Muscle of leg (tissue), 11 donors: Measurements from ENCODE around the gene AKAP17A. TPM values are rescaled to one million over a fixed set of nuclear protein-coding genes. Genes with fewer than 3 reads are reported as not detected.

Experiments used
- DNase-seq: peaks from one replicate; pipeline ENCODE4 v3.0.0; 2013
- H3K27ac ChIP-seq: one replicate; pipeline ENCODE4 v1.5.1; 2013; ENCODE audit warnings: mild to moderate bottlenecking, low read length, control low read depth
- H3K27me3 ChIP-seq: one replicate; pipeline ENCODE4 v1.6.1; 2013; ENCODE audit warnings: low read length; ENCODE audit not compliant: control insufficient read depth, insufficient read depth
- H3K36me3 ChIP-seq: one replicate; pipeline ENCODE4 v1.6.1; 2013; ENCODE audit warnings: low read length; ENCODE audit not compliant: control insufficient read depth, insufficient read depth
- H3K4me1 ChIP-seq: one replicate; pipeline ENCODE4 v1.6.1; 2013; ENCODE audit warnings: low read length; ENCODE audit not compliant: control insufficient read depth, insufficient read depth
- H3K4me3 ChIP-seq: one replicate; pipeline ENCODE4 v1.5.1; 2013; ENCODE audit warnings: low read length, control low read depth
- H3K9me3 ChIP-seq: replicated peaks from 2 replicates; pipeline ENCODE4 v1.6.1; 2013; ENCODE audit warnings: low read depth, low read length; ENCODE audit not compliant: control insufficient read depth
- WGBS: methylation state at CpG from one replicate; pipeline ENCODE4 v1.1.5; 2013; ENCODE audit warnings: missing lambda C conversion rate; ENCODE audit not compliant: insufficient coverage; 5-methylcytosine and 5-hydroxymethylcytosine counted together
- polyA plus RNA-seq, 8 donors: library from polyadenylated mRNA; unstranded; fragments of 120-200 nt; gene quantifications; one replicate each; pipeline versions ENCODE4 v1.2.1 to v1.2.3, GENCODE V29; 2013; ENCODE audit warnings: inconsistent platforms in 1 of 8, low replicate concordance in 1 of 8; ENCODE audit not compliant: insufficient read length in 8 of 8, insufficient read depth in 1 of 8
- total RNA-seq: library from RNA; stranded (reverse); fragments of 120-200 nt; gene quantifications from one replicate; pipeline ENCODE4 v1.2.4, GENCODE V29; 2013

AKAP17A gene
- total and polyA plus RNA-seq, 9 donors: 19.9 to 36.8 (median 33.9) TPM

DNA sequence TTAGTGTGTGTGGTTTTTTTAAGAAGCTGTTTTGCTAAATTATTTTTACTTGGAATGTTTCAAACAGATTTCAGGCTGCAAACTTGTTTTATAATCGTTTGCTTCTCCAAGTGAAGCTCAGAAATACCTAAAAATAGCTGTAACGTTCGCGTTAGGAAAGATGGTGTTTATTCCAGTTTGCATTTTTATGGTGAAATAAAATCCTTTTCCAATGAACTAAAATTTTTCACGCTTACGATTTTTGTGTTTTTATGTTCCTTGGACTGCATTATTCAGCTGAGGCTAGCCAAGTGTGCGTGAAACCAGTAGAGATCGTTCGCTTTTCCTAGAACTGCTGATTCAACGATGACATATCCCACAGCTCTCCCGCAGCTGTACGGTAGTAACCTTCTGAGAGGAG lies 10.9 kb downstream of the AKAP17A start:
- Histone ChIP-seq H3K27ac (no peak overlapping the region), H3K27me3 (no peaks in the 10 kb centered on the region), H3K9me3 (no peaks in the 10 kb centered on the region), H3K36me3 (peaks cover 61% of the 10 kb centered on the region), H3K4me1 (no peaks in the 10 kb centered on the region), H3K4me3 (no peak overlapping the region)
- DNase-seq: no peak
- WGBS: 89% methylated on average over 5 of the region's 12 CpGs

DNA sequence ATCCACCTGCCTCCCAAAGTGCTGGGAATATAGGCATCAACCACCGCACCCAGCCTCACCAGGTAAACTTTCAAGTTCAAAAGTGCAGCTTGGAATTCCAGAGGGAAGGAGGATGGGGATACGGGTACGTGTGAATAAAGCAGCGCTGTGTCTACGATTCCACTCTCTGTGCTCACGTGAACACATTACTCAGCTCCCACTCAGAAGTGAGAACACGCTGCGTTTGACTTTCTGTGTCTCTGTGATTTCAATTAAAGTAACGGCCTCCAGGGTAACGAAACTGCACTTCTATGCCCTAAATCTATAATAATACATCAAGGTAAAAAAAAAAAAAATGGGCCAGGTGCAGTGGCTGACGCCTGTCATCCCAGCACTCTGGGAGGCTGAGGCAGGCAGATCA lies 15.1 kb downstream of the AKAP17A start:
- 83% methylated on average over 2 of the region's 11 CpGs for WGBS
- Histone ChIP-seq H3K4me3 (no peak overlapping the region), H3K9me3 (no peaks in the 10 kb centered on the region), H3K4me1 (no peaks in the 10 kb centered on the region), H3K36me3 (peaks cover 20% of the 10 kb centered on the region), H3K27me3 (no peaks in the 10 kb centered on the region), H3K27ac (no peak overlapping the region)
- no peak for DNase-seq

DNA sequence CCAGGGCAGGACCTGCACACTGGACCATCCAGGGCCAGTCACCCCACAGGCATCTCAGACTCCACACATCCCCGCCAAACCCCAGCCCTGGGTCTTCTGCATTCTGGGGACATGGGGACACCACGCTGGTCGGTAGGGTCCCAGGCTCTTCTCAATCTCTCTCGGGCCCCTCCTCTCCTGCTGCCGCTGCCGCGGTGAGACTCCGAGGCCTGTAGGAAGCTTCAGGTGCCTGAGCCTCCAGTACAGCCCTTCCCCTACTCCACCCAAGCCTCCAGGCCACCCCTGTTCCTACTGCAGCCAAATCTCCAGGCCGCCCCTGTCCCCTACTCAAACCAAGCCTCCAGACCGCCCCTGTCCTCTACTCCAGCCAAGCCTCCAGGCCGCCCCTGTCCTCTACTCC lies 17.9 kb downstream of the AKAP17A start:
- no peak overlapping the region for H3K27ac ChIP-seq
- H3K4me1 ChIP-seq: no peaks in the 10 kb centered on the region
- no peaks in the 10 kb centered on the region for H3K9me3 ChIP-seq
- H3K36me3 ChIP-seq: no peaks in the 10 kb centered on the region
- 68% methylated on average over 10 of the region's 11 CpGs for WGBS
- no peak overlapping the region for H3K4me3 ChIP-seq
- DNase-seq: no peak
- no peaks in the 10 kb centered on the region for H3K27me3 ChIP-seq

DNA sequence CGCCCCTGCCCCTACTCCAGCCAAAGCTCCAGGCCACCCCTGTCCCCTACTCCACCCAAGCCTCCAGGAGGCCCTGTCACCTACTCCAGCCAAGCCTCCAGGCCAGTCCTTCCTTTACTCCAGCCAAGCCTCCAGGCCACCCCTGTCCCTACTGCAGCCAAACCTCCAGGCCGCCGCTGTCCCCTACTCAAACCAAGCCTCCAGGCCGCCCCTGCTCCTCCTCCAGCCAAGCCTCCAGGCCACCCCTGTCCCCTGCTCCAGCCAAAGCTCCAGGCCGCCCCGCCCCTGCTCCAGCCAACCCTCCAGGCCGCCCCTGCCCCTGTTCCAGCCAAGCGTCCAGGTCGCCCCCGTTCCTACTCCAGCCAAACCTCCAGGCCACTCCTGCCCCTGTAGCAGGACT lies 18.4 kb downstream of the AKAP17A start:
- Histone ChIP-seq H3K9me3 (no peaks in the 10 kb centered on the region), H3K27me3 (no peaks in the 10 kb centered on the region), H3K36me3 (no peaks in the 10 kb centered on the region), H3K27ac (no peak overlapping the region), H3K4me3 (no peak overlapping the region), H3K4me1 (no peaks in the 10 kb centered on the region)
- DNase-seq: peak; percentile 62
- WGBS: 52% methylated on average over 4 of the region's 10 CpGs

DNA sequence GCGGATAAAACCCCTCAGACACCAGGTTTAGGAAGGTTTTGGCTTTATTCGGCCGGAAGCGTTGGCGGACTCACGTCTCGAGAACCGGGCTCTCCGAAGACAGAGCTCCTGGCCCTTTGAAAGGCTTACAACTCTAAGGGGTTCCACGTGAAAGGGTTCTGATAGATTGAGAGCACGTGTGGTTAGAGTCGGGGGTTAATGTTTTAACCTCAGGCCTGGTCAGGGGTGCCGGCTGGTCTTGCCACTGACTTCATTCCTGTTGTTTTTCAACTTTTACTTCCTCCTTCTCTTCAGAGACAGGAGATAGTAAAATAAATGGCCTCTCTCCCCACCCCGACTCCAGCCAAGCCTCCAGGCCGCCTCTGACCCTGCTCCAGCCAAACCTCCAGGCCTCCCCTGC lies 18.8 kb downstream of the AKAP17A start:
- no peaks in the 10 kb centered on the region for H3K4me1 ChIP-seq
- H3K27ac ChIP-seq: no peak overlapping the region
- H3K4me3 ChIP-seq: no peak overlapping the region
- DNase-seq: no peak
- WGBS: 71% methylated on average over 12 of the region's 15 CpGs
- H3K36me3 ChIP-seq: no peaks in the 10 kb centered on the region
- H3K27me3 ChIP-seq: no peaks in the 10 kb centered on the region
- H3K9me3 ChIP-seq: no peaks in the 10 kb centered on the region

DNA sequence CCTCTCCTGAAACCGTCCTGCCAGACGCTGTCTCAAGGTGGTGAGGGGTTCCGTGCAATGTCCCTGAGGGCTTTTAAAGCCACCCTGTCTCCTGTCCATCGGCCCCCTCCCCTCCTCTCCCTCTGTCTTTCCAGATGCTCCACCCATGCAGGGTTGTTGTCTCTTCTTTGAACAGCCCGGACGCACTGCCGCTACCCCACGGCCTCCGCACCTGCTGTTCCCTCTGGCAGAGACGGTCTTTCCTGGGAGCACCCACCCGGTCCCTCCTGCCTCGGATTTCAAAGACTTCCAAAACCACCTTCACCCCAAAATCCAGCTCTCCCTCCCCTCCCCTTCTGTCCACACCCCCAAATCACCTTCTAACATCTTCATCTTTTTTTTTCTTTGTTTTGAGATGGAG lies 19.3 kb downstream of the AKAP17A start:
- Histone ChIP-seq H3K4me3 (no peak overlapping the region), H3K27ac (no peak overlapping the region), H3K9me3 (no peaks in the 10 kb centered on the region), H3K36me3 (no peaks in the 10 kb centered on the region), H3K4me1 (no peaks in the 10 kb centered on the region), H3K27me3 (no peaks in the 10 kb centered on the region)
- DNase-seq: no peak
- WGBS: 77% methylated on average over 11 of the region's 12 CpGs

DNA sequence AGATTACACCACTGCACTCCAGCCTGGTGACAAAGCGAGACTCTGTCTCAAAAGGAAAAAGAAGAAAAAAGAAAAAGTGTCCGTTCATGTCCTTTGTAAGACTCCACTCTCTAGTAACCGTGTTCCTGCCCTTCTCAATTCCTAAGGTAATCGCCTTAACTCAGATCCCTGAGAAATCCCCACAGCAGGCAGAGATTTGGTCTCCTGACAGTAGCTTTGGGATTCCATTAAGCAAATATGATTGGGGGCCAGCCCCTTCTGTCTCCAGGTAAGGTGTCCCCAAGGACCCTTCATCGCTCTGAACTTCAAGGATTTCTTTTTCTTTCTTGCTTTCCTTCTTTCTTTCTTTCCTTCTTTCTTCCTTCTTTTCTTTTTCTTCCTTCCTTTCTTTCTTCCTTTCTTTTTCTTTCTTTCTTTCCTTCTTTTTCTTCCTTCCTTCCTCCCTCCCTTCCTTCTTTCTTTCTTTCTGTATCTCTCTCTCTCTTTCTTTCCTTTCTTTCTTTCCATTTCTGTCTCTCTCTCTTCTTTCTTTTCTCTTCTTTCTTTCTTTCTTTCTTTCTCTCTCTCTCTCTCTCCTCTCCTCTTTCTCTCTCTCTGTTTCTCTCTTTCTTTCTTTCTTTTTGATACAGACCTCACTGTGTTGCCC lies 21.4 kb downstream of the AKAP17A start:
- Histone ChIP-seq H3K27me3 (no peaks in the 10 kb centered on the region), H3K36me3 (no peaks in the 10 kb centered on the region), H3K9me3 (no peaks in the 10 kb centered on the region), H3K4me1 (no peaks in the 10 kb centered on the region), H3K27ac (no peak overlapping the region), H3K4me3 (no peak overlapping the region)
- DNase-seq: no peak
- WGBS: 68% methylated on average over 3 of the region's 5 CpGs

DNA sequence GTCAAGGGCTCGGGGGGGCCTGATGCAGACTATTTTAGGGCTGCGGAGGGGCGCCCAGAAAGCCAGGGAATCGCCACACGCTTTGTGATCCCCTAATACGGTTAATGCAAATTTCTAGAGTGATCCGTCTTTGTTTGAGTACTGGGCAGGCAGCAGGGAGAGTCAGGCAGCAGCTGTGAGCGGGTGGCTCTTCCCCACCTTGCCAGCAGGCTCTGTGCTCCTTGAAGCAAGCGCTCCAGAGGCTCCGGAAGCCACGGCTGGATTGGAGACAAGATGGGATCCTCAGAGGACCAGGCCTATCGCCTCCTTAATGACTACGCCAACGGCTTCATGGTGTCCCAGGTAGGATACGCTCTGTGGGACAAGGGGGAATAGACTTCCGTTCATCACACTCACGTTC lies 23.5 kb downstream of the AKAP17A start, which contains the start of gene ASMT:
ASMT (plus strand) TSS at position 133 of the 400 bp plus-strand sequence; CDS start at position 274, 141 bp downstream.
- no peak for DNase-seq
- no peaks in the 10 kb centered on the region for H3K4me1 ChIP-seq
- H3K27ac ChIP-seq: no peak within 1 kb of the TSS
- 74% methylated on average over 17 of the region's 17 CpGs for WGBS
- H3K27me3 ChIP-seq: no peaks in the 10 kb centered on the region
- H3K4me3 ChIP-seq: no peak within 1 kb of the TSS
- no peaks in the 10 kb centered on the region for H3K36me3 ChIP-seq
- H3K9me3 ChIP-seq: no peaks in the 10 kb centered on the region

DNA sequence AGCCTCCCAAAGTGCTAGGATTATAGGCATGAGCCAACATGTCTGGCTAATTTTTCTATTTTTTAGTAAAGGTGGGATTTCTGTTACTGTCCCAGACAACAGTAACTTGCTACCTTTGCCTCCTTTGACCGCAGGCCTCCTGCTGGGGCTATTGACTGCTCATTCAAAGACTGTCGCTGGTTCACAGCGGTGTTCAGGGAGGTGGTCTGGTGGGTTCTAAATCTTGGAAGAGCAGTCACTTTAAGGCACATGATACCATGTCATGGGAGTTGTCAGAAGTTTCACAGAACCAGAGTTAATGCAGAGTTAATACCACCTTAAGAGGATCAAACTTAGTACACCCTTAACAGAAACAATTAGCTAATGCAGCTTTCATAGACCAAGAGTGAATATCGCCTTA lies 27.3 kb downstream of the AKAP17A start:
- WGBS: no CpG with 5 or more reads among the region's 4 CpGs
- no peak for DNase-seq
- H3K27me3 ChIP-seq: no peaks in the 10 kb centered on the region
- no peaks in the 10 kb centered on the region for H3K36me3 ChIP-seq
- no peak overlapping the region for H3K27ac ChIP-seq
- no peaks in the 10 kb centered on the region for H3K4me1 ChIP-seq
- H3K9me3 ChIP-seq: no peaks in the 10 kb centered on the region
- H3K4me3 ChIP-seq: no peak overlapping the region

DNA sequence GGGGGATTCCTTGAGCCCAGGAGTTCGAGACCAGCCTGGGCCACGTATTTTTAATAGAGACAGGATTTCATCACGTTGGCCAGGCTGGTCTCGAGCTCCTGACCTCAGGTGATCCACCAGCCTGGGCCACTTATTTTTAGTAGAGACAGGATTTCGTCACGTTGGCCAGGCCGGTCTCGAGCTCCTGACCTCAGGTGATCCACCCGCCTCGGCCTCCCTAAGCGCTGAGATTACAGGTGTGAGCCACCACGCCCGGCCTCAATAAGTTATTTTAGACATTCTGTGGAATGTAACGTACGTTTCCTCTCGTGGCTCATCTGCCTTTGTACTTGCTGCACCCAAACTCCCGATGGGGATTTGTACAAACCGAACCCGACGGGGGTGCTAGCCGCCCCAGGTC lies 32.3 kb downstream of the AKAP17A start:
- no peak overlapping the region for H3K4me3 ChIP-seq
- H3K27ac ChIP-seq: no peak overlapping the region
- 82% methylated on average over 10 of the region's 21 CpGs for WGBS
- H3K4me1 ChIP-seq: no peaks in the 10 kb centered on the region
- no peaks in the 10 kb centered on the region for H3K27me3 ChIP-seq
- no peaks in the 10 kb centered on the region for H3K9me3 ChIP-seq
- DNase-seq: no peak
- no peaks in the 10 kb centered on the region for H3K36me3 ChIP-seq
